Measurements from ENCODE around the gene ZRANB1.

GRCh38 chr10:124911124-124912067 lies 30.5 kb upstream of the ZRANB1 start:
- TF ChIP-seq GATA2 (IDR thresholded peaks at IDR 0.05; ENCODE audit: low read depth, low read length) (no peak), GATA3 (IDR thresholded peaks at IDR 0.05; ENCODE audit: low read depth, low read length) (no peak)
